HepG2 (cell line): ENCODE results near the gene GFAP. TPM values are rescaled to one million over a fixed set of nuclear protein-coding genes. Genes with fewer than 3 reads are reported as not detected.

ENCODE experiments used
- ELF3 ChIP-seq: IDR thresholded peaks from 2 replicates; pipeline ENCODE4 v1.6.1; 2016; ENCODE audit warnings: missing genetic modification reagents, missing compliant biosample characterization
- ELF4 ChIP-seq: sonication (generic); formaldehyde crosslinking; IDR thresholded peaks from 2 replicates; pipeline ENCODE4 v1.5.0; 2020; ENCODE audit warnings: missing genetic modification reagents, mild to moderate bottlenecking, moderate library complexity, borderline replicate concordance
- IKZF1 ChIP-seq: fragments of 450-650 bp; IDR thresholded peaks from 2 replicates; pipeline ENCODE4 v1.7.1; 2016
- JUND ChIP-seq: sonication (generic); formaldehyde crosslinking; IDR thresholded peaks from 2 replicates; pipeline ENCODE4 v1.8.0; 2022; ENCODE audit warnings: mild to moderate bottlenecking, missing genetic modification reagents
- MEIS1 ChIP-seq: sonication (generic); formaldehyde crosslinking; IDR thresholded peaks from 2 replicates; pipeline ENCODE4 v1.9.0; 2021; ENCODE audit warnings: mild to moderate bottlenecking, missing genetic modification reagents, moderate library complexity, borderline replicate concordance
- PLRG1 ChIP-seq: fragments of 450-650 bp; conservative IDR thresholded peaks from 2 replicates; pipeline ENCODE4 v1.6.1; 2016
- SPEN ChIP-seq: sonication (generic); formaldehyde crosslinking; IDR thresholded peaks from 2 replicates; pipeline ENCODE4 v1.5.1; 2020; ENCODE audit warnings: low read depth, mild to moderate bottlenecking, missing genetic modification reagents
- ZBTB26 ChIP-seq: IDR thresholded peaks from 2 replicates; pipeline ENCODE4 v1.6.1; 2016; ENCODE audit warnings: missing compliant biosample characterization, missing genetic modification reagents, borderline replicate concordance
- ZBTB49 ChIP-seq: sonication (generic); formaldehyde crosslinking; IDR thresholded peaks from 2 replicates; pipeline ENCODE4 v1.4.0; 2020; ENCODE audit warnings: missing genetic modification reagents, borderline replicate concordance
- ZFX ChIP-seq: sonication (generic); formaldehyde crosslinking; IDR thresholded peaks from 2 replicates; pipeline ENCODE4 v1.4.0; 2020; ENCODE audit warnings: mild to moderate bottlenecking, low read depth, missing genetic modification reagents, moderate library complexity
- ZNF572 ChIP-seq: sonication (generic); formaldehyde crosslinking; IDR thresholded peaks from 2 replicates; pipeline ENCODE4 v1.5.1; 2020; ENCODE audit warnings: mild to moderate bottlenecking, missing genetic modification reagents
- polyA plus RNA-seq, 8 experiments: library from polyadenylated mRNA; depleted of rRNA in 3 of 8; stranded (reverse) in 7 of 8; unstranded in 1 of 8; fragments of >200 nt; fragmentation: Illumina TruSeq in 4 of 8; extraction: Trizol in 4 of 8; gene quantifications; 2 replicates each; pipeline versions ENCODE4 v1.2.1 to v1.2.3, GENCODE V29; 2011 to 2016; ENCODE audit warnings: low read depth in 4 of 8, missing spikeins in 1 of 8, mixed read lengths in 1 of 8; ENCODE audit not compliant: insufficient read depth in 1 of 8
- total RNA-seq, 5 experiments: library from RNA; depleted of rRNA; stranded (reverse); fragments of >200 nt; fragmentation: Illumina TruSeq; extraction: Trizol; gene quantifications; 2 replicates each; pipeline ENCODE4 v1.2.3, GENCODE V29; 2016; ENCODE audit warnings: low read depth in 1 of 5
- TF ChIP-seq, protein P1 (sequence below): sonication (generic); formaldehyde crosslinking; conservative IDR thresholded peaks from 2 replicates; pipeline ENCODE4 v1.4.0; 2020; ENCODE audit warnings: missing genetic modification reagents
- TF ChIP-seq, protein P2 (sequence below): sonication (generic); formaldehyde crosslinking; IDR thresholded peaks from 2 replicates; pipeline ENCODE4 v1.5.1; 2020; ENCODE audit warnings: mild to moderate bottlenecking, moderate library complexity, missing genetic modification reagents
- TF ChIP-seq, protein P3 (sequence below): IDR thresholded peaks from 2 replicates; pipeline ENCODE4 v1.6.1; 2018; ENCODE audit warnings: missing genetic modification reagents
- TF ChIP-seq, protein P4 (sequence below): sonication (generic); formaldehyde crosslinking; conservative IDR thresholded peaks from 2 replicates; pipeline ENCODE4 v1.4.0; 2020; ENCODE audit warnings: missing genetic modification reagents
- TF ChIP-seq, protein P5 (sequence below): sonication (generic); formaldehyde crosslinking; conservative IDR thresholded peaks from 2 replicates; pipeline ENCODE4 v1.8.0; 2022; ENCODE audit warnings: missing genetic modification reagents

Gene GFAP
- total and polyA plus RNA-seq, 2 of the 13 experiments (the other 11 are each of a cell fraction or from before 2014, with no cell fraction given) = 0.11 to 0.29 TPM

GRCh38 chr17:44915862-44916780 lies 821 bp upstream of the GFAP start (continued):
- TF ChIP-seq, protein P1, sequence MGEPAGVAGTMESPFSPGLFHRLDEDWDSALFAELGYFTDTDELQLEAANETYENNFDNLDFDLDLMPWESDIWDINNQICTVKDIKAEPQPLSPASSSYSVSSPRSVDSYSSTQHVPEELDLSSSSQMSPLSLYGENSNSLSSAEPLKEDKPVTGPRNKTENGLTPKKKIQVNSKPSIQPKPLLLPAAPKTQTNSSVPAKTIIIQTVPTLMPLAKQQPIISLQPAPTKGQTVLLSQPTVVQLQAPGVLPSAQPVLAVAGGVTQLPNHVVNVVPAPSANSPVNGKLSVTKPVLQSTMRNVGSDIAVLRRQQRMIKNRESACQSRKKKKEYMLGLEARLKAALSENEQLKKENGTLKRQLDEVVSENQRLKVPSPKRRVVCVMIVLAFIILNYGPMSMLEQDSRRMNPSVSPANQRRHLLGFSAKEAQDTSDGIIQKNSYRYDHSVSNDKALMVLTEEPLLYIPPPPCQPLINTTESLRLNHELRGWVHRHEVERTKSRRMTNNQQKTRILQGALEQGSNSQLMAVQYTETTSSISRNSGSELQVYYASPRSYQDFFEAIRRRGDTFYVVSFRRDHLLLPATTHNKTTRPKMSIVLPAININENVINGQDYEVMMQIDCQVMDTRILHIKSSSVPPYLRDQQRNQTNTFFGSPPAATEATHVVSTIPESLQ = no peak
- TF ChIP-seq, protein P2, sequence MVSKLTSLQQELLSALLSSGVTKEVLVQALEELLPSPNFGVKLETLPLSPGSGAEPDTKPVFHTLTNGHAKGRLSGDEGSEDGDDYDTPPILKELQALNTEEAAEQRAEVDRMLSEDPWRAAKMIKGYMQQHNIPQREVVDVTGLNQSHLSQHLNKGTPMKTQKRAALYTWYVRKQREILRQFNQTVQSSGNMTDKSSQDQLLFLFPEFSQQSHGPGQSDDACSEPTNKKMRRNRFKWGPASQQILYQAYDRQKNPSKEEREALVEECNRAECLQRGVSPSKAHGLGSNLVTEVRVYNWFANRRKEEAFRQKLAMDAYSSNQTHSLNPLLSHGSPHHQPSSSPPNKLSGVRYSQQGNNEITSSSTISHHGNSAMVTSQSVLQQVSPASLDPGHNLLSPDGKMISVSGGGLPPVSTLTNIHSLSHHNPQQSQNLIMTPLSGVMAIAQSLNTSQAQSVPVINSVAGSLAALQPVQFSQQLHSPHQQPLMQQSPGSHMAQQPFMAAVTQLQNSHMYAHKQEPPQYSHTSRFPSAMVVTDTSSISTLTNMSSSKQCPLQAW = 0 out of 2 replicates have a peak, but pooled peaks have one; percentile 29
- TF ChIP-seq, protein P3, sequence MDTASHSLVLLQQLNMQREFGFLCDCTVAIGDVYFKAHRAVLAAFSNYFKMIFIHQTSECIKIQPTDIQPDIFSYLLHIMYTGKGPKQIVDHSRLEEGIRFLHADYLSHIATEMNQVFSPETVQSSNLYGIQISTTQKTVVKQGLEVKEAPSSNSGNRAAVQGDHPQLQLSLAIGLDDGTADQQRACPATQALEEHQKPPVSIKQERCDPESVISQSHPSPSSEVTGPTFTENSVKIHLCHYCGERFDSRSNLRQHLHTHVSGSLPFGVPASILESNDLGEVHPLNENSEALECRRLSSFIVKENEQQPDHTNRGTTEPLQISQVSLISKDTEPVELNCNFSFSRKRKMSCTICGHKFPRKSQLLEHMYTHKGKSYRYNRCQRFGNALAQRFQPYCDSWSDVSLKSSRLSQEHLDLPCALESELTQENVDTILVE (CRISPR knock-in tag) = no peak
- peak; percentile 59; the same call in 1 of the 2 replicates for TF ChIP-seq SPEN (CRISPR knock-in tag)
- no peak for TF ChIP-seq ZBTB26
- TF ChIP-seq ZBTB49 (CRISPR knock-in tag) = no peak
- TF ChIP-seq, protein P4, sequence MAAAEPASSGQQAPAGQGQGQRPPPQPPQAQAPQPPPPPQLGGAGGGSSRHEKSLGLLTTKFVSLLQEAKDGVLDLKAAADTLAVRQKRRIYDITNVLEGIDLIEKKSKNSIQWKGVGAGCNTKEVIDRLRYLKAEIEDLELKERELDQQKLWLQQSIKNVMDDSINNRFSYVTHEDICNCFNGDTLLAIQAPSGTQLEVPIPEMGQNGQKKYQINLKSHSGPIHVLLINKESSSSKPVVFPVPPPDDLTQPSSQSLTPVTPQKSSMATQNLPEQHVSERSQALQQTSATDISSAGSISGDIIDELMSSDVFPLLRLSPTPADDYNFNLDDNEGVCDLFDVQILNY (CRISPR knock-in tag) = no peak
- TF ChIP-seq PLRG1 = no peak
- TF ChIP-seq ELF3 (CRISPR knock-in tag) = no peak
- peak; percentile 86 for TF ChIP-seq ZFX (CRISPR knock-in tag)
- no peak for TF ChIP-seq MEIS1 (CRISPR knock-in tag)
- TF ChIP-seq, protein P5, sequence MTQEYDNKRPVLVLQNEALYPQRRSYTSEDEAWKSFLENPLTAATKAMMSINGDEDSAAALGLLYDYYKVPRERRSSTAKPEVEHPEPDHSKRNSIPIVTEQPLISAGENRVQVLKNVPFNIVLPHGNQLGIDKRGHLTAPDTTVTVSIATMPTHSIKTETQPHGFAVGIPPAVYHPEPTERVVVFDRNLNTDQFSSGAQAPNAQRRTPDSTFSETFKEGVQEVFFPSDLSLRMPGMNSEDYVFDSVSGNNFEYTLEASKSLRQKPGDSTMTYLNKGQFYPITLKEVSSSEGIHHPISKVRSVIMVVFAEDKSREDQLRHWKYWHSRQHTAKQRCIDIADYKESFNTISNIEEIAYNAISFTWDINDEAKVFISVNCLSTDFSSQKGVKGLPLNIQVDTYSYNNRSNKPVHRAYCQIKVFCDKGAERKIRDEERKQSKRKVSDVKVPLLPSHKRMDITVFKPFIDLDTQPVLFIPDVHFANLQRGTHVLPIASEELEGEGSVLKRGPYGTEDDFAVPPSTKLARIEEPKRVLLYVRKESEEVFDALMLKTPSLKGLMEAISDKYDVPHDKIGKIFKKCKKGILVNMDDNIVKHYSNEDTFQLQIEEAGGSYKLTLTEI (CRISPR knock-in tag) = no peak
- 0 out of 2 replicates have a peak, but pooled peaks have one; percentile 54 for TF ChIP-seq ZNF572 (CRISPR knock-in tag)
- no peak for TF ChIP-seq ELF4 (CRISPR knock-in tag)
- TF ChIP-seq JUND (CRISPR knock-in tag) = no peak
- TF ChIP-seq IKZF1 = no peak
